Stimulated activated CD4-positive, alpha-beta T cell treated with anti-CD3 and anti-CD28 coated beads, Interleukin-12 subunit alpha, Interleukin-12 subunit beta, amount 100 ng/mL, for 24 hours (primary cell): Measurements from ENCODE around the gene TES.

Experiments used
- DNase-seq, 2 experiments: peaks; one replicate each; pipeline ENCODE4 v3.0.0-alpha.2; 2020; ENCODE audit warnings: low read depth in 2 of 2

Gene TES

GRCh38 chr7:116193329-116194087, 16.8 kb upstream of the TES start:
- DNase-seq = no peak

- DNase-seq = no peak
Measured at GRCh38 chr7:116194115-116194514, 16.2 kb upstream of the TES start.

DNA sequence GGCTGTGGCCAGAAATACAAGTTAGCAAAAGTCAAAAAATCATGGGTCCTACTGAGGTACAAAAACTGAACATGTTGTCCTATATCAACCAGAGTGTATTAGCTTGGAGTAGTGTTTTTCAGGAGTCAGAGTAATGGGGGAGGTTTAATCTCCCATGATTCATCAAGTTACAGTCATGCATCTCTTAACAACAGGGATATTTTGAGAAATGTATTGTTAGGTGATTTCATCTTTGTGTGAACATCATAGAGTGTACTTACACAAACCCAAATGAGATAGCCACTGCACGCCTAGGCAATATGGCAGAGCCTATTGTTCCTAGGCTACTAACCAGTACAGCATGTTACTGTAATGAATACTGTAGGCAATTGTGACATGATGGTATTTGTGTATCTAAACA, 14.9 kb upstream of the TES start:
- no peak for DNase-seq

- DNase-seq = no peak
Measured at GRCh38 chr7:116196947-116197346, 13.4 kb upstream of the TES start.

DNA sequence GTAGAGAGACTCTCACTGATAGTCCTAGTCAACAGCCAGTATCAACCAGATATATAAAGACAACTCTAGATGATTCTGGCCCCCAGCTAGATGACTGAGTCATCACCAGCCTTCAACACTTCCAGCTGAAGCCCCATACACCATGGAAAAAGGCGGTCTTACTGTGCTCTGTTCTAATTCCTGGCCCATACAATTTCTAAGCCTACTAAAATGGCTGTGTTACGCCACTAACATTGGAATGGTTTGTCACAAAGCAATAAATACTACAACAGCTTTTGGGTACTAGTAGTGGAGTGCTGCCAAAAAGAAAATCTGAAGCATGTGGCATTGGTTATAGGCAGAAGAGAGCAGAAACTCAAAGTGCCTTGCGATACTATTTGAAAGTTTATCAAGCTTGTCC, 13.0 kb upstream of the TES start:
- DNase-seq = no peak

GRCh38 chr7:116198748-116199410, 11.5 kb upstream of the TES start:
- no peak for DNase-seq

DNA sequence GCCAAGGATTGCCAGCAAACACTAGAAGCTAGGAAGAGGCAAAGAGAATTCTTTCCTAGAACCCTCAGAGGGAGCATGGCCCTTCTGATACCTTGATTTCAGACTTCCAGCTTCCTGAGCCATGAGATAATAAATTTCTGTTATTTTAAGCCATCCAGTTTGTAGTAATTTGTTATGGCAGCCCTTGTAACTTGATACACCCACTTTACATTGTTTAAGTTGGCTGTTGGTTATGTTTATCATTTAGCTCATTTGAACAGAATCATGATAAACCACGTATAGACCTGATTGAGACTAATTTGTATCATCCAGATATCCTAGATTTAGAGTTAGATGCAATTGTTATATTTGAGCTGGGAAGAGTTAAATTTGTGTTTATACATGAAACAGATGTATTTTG, 9.4 kb upstream of the TES start:
- DNase-seq = no peak

GRCh38 chr7:116206141-116206540, 4.2 kb upstream of the TES start:
- no peak for DNase-seq

GRCh38 chr7:116208919-116209318, 1.4 kb upstream of the TES start:
- DNase-seq = no peak

DNA sequence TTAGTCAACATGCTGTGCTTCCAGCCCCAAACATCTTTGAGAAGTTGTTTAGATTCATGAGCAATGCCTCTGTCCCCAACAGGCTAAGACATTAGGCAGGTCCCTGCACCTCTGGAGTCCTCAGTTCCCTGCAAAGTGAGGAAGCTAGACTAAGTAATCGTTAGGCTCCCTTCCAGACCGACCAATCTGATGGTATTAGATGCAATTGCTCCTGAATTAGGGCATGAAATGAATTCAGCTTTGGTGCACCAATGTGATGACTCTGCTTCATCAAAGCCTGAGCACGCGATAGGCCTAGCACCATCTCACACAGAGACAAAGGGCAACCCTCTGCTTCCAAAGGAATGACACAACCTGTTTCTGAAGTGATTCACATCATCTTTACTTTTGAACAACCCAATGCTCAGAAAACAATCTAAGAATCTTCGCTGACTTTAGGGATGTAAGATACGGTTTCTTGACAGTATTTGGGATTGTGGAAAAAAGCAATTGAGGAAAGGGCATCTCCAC, 723 bp upstream of the TES start:
- no peak for DNase-seq

- peak; percentile 57 to 61 for DNase-seq
Measured at GRCh38 chr7:116211006-116211912, 920 bp downstream of the TES start.

DNA sequence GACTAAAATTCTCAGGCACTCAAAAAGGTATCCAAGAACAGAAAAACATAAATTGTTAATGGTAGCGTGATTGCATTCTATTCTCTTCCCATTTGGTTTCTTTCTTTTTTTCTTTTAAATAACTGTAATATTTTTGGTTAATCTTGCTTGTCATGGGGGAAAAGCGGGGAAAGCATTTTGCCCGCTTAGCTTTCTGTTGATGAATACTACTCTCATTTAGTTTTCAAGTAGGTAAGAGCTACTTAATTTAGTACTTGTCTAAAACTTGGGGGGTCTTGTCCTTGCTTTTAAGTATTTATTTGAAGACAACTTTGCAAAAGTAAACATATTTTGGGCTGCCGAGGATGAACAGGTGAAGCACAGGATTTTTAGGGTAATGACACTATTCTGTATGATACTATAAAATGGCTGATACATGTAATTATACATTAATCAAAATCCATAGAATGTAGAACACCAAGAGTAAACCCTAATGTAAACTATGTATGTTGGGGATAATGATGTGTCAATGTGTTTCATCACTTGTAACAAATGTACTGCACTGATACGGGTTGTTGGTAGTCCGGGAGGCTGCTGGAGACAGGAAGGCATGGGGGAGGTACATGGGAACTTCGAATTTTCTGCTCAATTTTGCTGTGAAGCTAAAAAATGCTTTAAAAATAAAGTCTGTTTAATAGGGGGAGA, 1.7 kb downstream of the TES start:
- DNase-seq = no peak

GRCh38 chr7:116212869-116213268, 2.5 kb downstream of the TES start:
- no peak for DNase-seq

GRCh38 chr7:116213361-116214130, 3.2 kb downstream of the TES start:
- no peak for DNase-seq

GRCh38 chr7:116214921-116215320, 4.6 kb downstream of the TES start:
- DNase-seq = no peak

DNA sequence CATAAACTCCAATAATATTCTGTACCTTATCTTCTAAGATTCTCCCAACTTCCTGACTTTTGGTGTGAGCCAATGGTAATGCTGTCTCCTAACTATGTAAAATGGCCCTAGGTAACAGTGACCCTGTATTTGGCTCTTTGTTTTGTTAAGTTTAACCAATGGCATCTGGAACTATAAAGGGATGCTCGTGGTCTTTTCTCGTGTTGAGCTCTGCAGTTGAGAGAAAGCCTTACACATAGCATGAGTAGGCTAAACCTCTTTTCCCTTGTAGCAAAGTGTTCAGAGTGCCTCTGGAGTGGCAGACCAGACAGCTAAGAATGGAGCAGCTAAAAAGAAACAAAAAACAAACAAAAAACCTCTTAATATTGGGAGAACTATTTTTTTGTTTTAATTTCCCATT, 5.2 kb downstream of the TES start:
- DNase-seq = no peak

- DNase-seq = no peak
Measured at GRCh38 chr7:116216956-116217571, 6.7 kb downstream of the TES start.

DNA sequence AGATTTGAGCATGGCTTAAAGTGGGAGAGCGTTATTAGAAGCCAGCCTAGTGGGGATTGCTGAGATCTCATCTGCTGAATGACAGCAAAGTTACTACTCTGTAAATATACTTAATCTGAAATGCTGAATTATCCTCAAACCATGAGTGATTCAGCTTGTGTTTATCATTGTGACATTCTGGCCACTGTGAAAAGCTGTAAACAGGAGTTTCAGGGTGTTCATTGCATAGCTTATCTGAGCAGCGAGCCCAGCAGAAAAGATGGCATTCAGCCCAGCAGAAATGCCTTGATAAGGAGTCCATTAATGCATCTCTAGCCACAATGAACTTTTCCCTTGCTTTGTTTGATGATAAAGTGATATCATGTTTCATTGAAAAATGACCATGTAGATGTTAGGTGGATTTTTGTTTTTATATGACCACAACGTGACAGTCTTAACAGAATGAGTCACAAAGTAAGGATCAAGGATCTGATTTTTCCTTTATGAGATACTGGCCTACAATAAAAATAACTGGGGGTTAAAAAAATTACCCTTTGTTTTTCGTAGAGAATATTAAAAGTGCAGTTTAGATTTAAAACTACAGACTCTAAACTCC, 7.8 kb downstream of the TES start:
- DNase-seq = no peak

DNA sequence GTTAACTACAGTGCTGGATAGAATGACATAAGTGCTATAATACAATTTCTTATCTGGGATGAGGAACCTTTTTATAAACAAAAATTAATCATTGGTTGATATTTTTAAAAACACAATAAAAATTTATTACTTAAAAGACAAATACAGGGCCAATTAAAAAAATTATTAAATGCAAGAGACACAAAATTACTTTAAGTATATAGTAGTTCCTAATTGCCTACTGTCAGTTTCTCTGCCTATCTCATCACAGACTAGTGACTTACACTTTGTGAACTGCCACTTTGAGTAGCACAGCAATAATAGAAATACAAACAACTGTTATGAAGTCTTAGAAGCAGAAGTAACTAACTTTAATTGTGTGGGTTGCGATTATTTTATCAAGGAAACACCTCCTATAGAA, 8.4 kb downstream of the TES start:
- DNase-seq = no peak

DNA sequence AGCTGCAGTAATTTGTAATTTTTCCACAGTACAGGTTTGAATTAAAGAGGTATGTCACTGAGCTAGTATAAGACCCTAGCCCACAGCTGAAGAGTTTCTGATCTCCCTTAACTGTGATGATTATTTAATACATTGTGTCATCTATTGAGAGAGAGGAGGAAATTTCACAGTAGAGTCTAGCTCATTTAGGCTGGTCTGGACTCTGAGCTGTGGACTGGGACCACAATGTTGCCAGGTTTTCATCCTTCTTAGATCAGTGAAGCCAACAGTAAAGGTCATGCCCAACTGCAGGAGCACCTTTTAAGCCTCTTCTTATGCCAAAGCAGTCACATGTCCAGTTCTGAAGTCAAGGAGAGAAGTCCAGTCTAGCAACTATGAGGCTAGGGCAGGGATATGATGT, 8.9 kb downstream of the TES start:
- no peak for DNase-seq
